Panc1 (cell line): ENCODE results near the gene MAD1L1. TPM values are rescaled to one million over a fixed set of nuclear protein-coding genes. Genes with fewer than 3 reads are reported as not detected.

Experiments
- ATAC-seq: fragments of 200-7000 bp; cut with Tn5 transposase; 2 replicates; pipeline ENCODE4 v1.9.1; 2020; ENCODE audit warnings: mild to moderate bottlenecking, moderate library complexity
- BruUV-seq: library from RNA; stranded (reverse); fragments of 400-500 nt; replicated peaks from 2 replicates; lab custom pipeline; 2021; lab: Mats Ljungman, UMichigan
- CTCF ChIA-PET: fragments of 300-600 bp; sonication (Branson Sonifier 250); formaldehyde crosslinking; loops from one replicate; lab custom pipeline; 2022; ENCODE audit warnings: antibody characterized with exemption; lab: Charles Lee
- POLR2A ChIA-PET: fragments of 300-600 bp; sonication (Branson Sonifier 250); formaldehyde crosslinking; loops from one replicate; lab custom pipeline; 2022; ENCODE audit warnings: antibody characterized with exemption; lab: Charles Lee
- DNase-seq: peaks from one replicate; pipeline ENCODE4 v3.0.0-alpha.2; 2010; ENCODE audit warnings: low read depth, low spot score
- H3K27ac ChIP-seq: 2 replicates; pipeline ENCODE4 v1.5.1; 2011; ENCODE audit warnings: mild to moderate bottlenecking, low read length, inconsistent platforms
- H3K27me3 ChIP-seq: fragments of 200-500 bp; sonication (Bioruptor generic); 2 replicates; pipeline ENCODE4 v1.6.0; 2014; ENCODE audit warnings: low read length, inconsistent platforms; ENCODE audit not compliant: control insufficient read depth, insufficient read depth
- H3K36me3 ChIP-seq: fragments of 200-500 bp; sonication (Bioruptor generic); 2 replicates; pipeline ENCODE4 v1.5.1; 2014; ENCODE audit warnings: inconsistent platforms, mild to moderate bottlenecking, low read length, moderate library complexity; ENCODE audit not compliant: control insufficient read depth, insufficient read depth
- H3K4me1 ChIP-seq: 2 replicates; pipeline ENCODE4 v1.5.1; 2011; ENCODE audit warnings: inconsistent platforms, mild to moderate bottlenecking, low read length, moderate library complexity; ENCODE audit not compliant: control insufficient read depth, insufficient read depth
- H3K4me3 ChIP-seq, 2 experiments: 2 replicates each; pipeline ENCODE4 v1.5.1; 2011 to 2012; ENCODE audit warnings: low read depth in 2 of 2, low read length in 2 of 2, mild to moderate bottlenecking in 2 of 2, inconsistent platforms in 1 of 2, moderate library complexity in 1 of 2
- H3K9me3 ChIP-seq: fragments of 200-500 bp; sonication (Bioruptor generic); 2 replicates; pipeline ENCODE4 v1.5.1; 2014; ENCODE audit warnings: low read depth, mild to moderate bottlenecking, inconsistent platforms, low read length, moderate library complexity; ENCODE audit not compliant: control insufficient read depth, insufficient read depth
- POLR2AphosphoS5 ChIP-seq: IDR thresholded peaks from 2 replicates; pipeline ENCODE4 v1.6.1; 2012; ENCODE audit warnings: mild to moderate bottlenecking, low read depth, low read length, moderate library complexity
- SIN3A ChIP-seq: IDR thresholded peaks from 2 replicates; pipeline ENCODE4 v1.6.1; 2012; ENCODE audit warnings: low read depth, mild to moderate bottlenecking, low read length, moderate library complexity, borderline replicate concordance; ENCODE audit not compliant: insufficient read depth
- TCF7L2 ChIP-seq: IDR thresholded peaks from 2 replicates; pipeline ENCODE4 v1.6.1; 2011; ENCODE audit warnings: mild to moderate bottlenecking, low read depth, low read length, inconsistent platforms
- in situ Hi-C: cut with HindIII; loops from 2 replicates; pipeline ENCODE4 v1.10.0; 2016; ENCODE audit warnings: low sequenced_read_pairs, low pct_unique_long_range_greater_than_20kb
- intact Hi-C: fragments of 100-400 bp; cut with micrococcal nuclease; formaldehyde crosslinking; loops from one replicate; pipeline ENCODE4 v1.10.0; 2022; ENCODE audit not compliant: unreplicated experiment
- total RNA-seq: library from RNA; stranded (reverse); gene quantifications from one replicate; pipeline ENCODE4 v1.2.1, GENCODE V29; 2021; ENCODE audit not compliant: unreplicated experiment
- TF ChIP-seq, protein P1 (sequence below), 2 experiments: IDR thresholded peaks; 2 replicates each; pipeline ENCODE4 v1.6.1; 2011 to 2012; ENCODE audit warnings: low read depth in 2 of 2, control low read depth in 1 of 2, low read length in 1 of 2, mild to moderate bottlenecking in 1 of 2, moderate library complexity in 1 of 2; ENCODE audit not compliant: insufficient read depth in 1 of 2
- TF ChIP-seq, protein P2 (sequence below): fragments of 450-650 bp; IDR thresholded peaks from 2 replicates; pipeline ENCODE4 v1.5.1; 2017; ENCODE audit warnings: mild to moderate bottlenecking

Gene MAD1L1
- total RNA-seq, 1 experiment from 2014 or later: 70.8 TPM

DNA sequence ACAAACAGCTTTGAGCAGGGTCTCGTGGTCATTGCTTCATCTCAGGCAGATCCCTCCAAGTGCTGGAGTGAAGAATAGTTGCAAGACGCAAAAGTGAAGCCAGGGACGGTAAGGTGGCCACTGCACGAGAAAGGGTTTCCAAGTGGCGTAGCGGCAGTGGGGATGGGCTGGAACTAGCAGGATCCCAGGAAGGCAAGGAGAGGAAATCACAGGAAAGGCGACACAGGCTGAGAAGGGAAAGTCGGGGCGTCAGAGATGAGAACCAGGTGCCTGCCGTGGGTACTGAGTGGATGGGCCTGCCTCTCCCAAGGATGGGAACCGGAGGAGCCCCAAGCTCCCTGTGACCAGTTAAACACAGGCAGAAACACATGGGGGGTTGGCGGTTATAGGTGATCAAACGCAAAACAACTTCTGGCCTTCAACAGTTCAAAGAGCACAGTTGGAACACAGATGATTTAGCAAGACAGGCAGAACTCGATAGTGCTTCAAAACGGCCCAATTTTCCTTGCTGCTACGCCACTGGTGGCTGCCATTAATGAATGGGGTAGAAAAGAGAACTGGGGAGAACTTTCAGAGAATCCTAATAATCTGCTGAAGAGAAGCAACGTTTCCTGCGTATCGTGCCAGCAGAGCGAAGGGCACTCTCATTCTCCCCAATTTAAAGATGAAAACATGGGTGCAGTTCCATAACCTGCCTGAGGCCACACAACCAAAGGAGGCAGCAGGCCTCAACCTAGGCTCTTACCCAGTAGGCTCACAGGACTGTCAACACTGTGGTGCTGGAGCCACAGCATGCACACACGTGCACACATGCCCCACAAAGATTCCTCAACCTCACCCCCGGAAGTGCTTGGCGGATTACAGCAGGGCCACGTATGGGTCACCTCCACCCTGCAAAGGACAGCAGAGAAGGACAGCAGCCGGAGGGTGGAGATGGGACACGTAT is 61.9 kb downstream of the MAD1L1 start:
- Histone ChIP-seq H3K27ac (no peak overlapping the region), H3K4me1 (peaks cover 13% of the 10 kb centered on the region; the same call in 1 of the 2 replicates), H3K4me3 (no peak overlapping the region), H3K9me3 (no peaks in the 10 kb centered on the region), H3K36me3 (no peaks in the 10 kb centered on the region), H3K27me3 (no peaks in the 10 kb centered on the region)
- no peak for DNase-seq
- no peak for ATAC-seq
- no TSS peak for BruUV-seq
- intact Hi-C loops (no loop called here), in situ Hi-C loops (no loop called here)
- TF ChIP-seq, protein P1, sequence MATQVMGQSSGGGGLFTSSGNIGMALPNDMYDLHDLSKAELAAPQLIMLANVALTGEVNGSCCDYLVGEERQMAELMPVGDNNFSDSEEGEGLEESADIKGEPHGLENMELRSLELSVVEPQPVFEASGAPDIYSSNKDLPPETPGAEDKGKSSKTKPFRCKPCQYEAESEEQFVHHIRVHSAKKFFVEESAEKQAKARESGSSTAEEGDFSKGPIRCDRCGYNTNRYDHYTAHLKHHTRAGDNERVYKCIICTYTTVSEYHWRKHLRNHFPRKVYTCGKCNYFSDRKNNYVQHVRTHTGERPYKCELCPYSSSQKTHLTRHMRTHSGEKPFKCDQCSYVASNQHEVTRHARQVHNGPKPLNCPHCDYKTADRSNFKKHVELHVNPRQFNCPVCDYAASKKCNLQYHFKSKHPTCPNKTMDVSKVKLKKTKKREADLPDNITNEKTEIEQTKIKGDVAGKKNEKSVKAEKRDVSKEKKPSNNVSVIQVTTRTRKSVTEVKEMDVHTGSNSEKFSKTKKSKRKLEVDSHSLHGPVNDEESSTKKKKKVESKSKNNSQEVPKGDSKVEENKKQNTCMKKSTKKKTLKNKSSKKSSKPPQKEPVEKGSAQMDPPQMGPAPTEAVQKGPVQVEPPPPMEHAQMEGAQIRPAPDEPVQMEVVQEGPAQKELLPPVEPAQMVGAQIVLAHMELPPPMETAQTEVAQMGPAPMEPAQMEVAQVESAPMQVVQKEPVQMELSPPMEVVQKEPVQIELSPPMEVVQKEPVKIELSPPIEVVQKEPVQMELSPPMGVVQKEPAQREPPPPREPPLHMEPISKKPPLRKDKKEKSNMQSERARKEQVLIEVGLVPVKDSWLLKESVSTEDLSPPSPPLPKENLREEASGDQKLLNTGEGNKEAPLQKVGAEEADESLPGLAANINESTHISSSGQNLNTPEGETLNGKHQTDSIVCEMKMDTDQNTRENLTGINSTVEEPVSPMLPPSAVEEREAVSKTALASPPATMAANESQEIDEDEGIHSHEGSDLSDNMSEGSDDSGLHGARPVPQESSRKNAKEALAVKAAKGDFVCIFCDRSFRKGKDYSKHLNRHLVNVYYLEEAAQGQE (IDR thresholded peaks at IDR 0.05; ENCODE audit: insufficient read depth in 1 of 2, low read depth in 2 of 2, low read length in 1 of 2): no peak
- TF ChIP-seq TCF7L2 (no peak), POLR2AphosphoS5 (no peak), SIN3A (no peak)
- TF ChIP-seq, protein P2, sequence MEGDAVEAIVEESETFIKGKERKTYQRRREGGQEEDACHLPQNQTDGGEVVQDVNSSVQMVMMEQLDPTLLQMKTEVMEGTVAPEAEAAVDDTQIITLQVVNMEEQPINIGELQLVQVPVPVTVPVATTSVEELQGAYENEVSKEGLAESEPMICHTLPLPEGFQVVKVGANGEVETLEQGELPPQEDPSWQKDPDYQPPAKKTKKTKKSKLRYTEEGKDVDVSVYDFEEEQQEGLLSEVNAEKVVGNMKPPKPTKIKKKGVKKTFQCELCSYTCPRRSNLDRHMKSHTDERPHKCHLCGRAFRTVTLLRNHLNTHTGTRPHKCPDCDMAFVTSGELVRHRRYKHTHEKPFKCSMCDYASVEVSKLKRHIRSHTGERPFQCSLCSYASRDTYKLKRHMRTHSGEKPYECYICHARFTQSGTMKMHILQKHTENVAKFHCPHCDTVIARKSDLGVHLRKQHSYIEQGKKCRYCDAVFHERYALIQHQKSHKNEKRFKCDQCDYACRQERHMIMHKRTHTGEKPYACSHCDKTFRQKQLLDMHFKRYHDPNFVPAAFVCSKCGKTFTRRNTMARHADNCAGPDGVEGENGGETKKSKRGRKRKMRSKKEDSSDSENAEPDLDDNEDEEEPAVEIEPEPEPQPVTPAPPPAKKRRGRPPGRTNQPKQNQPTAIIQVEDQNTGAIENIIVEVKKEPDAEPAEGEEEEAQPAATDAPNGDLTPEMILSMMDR: no peak
- ChIA-PET CTCF (no interaction called here), POLR2A (no interaction called here)

DNA sequence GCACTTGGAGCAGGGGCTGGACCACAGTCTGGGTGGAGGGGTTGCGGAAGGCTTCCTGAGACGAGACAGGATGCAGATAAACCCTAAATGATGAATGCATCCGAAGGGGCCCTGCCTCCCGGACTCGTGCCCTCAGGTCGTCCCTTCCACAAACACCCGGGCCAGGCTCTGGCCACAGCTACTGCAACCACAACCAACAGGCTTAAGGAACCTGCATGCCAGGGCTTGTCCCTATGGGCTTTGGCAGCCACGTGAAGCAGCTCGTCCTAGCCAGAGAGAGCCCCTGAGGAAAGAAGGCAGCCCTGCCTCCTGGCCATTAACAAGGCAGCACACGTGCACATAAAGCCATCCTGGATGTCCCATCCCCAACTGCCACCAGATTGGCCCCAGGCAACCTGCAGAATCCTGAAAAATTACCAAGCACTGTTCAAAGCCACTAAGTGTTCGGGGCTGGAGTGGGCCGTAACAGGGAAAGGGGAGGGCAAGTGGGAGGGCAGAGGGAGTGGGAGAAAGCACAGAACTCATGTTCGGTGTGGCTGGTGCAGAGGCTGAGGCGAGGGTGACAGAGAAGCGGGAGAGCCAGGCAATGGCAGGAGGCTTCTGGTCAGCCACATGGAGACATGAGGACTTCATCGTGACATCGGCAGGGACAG is 62.7 kb downstream of the MAD1L1 start:
- TF ChIP-seq, protein P2: no peak
- TF ChIP-seq TCF7L2: no peak
- TF ChIP-seq, protein P1 (IDR thresholded peaks at IDR 0.05; ENCODE audit: insufficient read depth in 1 of 2, low read depth in 2 of 2, low read length in 1 of 2): no peak
- TF ChIP-seq SIN3A: no peak
- no peak for TF ChIP-seq POLR2AphosphoS5
- DNase-seq (no peak), ATAC-seq (no peak)
- no TSS peak for BruUV-seq
- in situ Hi-C loops: no loop called here
- ChIA-PET CTCF (no interaction called here), POLR2A (no interaction called here)
- Histone ChIP-seq H3K4me1 (peaks cover 13% of the 10 kb centered on the region; the same call in 1 of the 2 replicates), H3K36me3 (no peaks in the 10 kb centered on the region), H3K4me3 (no peak overlapping the region), H3K27ac (no peak overlapping the region), H3K9me3 (no peaks in the 10 kb centered on the region), H3K27me3 (no peaks in the 10 kb centered on the region)
- intact Hi-C loops: no loop called here
